Measurements from ENCODE around the gene SLC9A6. TPM values are rescaled to one million over a fixed set of nuclear protein-coding genes. Genes with fewer than 3 reads are reported as not detected.
A peak's percentile ranks its signal among the peaks of the same experiment; 100 is the strongest.

The SLC9A6 gene
- total RNA-seq (22.9 TPM), polyA plus RNA-seq (11.3 TPM)

- Histone ChIP-seq H3K4me1 (ENCODE audit: insufficient read depth) (no peaks in the 10 kb centered on the region), H3K4me3 (ENCODE audit: low read depth, low read length) (peak within 1 kb of the TSS; percentile 66), H3K27ac (ENCODE audit: low read depth) (peak within 1 kb of the TSS; percentile 79), H3K36me3 (ENCODE audit: insufficient read depth) (no peaks in the 10 kb centered on the region)
- no peak for DNase-seq (ENCODE audit: extremely low spot score)
- WGBS = under 1% methylated on average over 46 of the region's 68 CpGs
Measured at GRCh38 chrX:135985157-135985972, at the start of gene SLC9A6. SLC9A6 (plus strand) TSS chrX:135985435; CDS start chrX:135985659, 224 bp downstream.

GRCh38 chrX:135944486-135944885 lies 40.7 kb upstream of the SLC9A6 start:
- no peak overlapping the region for H3K27ac ChIP-seq (ENCODE audit: low read depth)
- no peak for DNase-seq (ENCODE audit: extremely low spot score)
- no peaks in the 10 kb centered on the region for H3K4me1 ChIP-seq (ENCODE audit: insufficient read depth)
- no peaks in the 10 kb centered on the region for H3K36me3 ChIP-seq (ENCODE audit: insufficient read depth)
- 92% methylated on average over 2 of the region's 2 CpGs for WGBS
- H3K4me3 ChIP-seq (ENCODE audit: low read depth, low read length) = no peak overlapping the region

- no peak for DNase-seq (ENCODE audit: extremely low spot score)
- H3K4me1 ChIP-seq (ENCODE audit: insufficient read depth) = no peaks in the 10 kb centered on the region
- WGBS = 93% methylated on average over 4 of the region's 4 CpGs
Measured at GRCh38 chrX:135951291-135951690, 33.9 kb upstream of the SLC9A6 start.

GRCh38 chrX:135973025-135973547 lies 12.1 kb upstream of the SLC9A6 start:
- DNase-seq (ENCODE audit: extremely low spot score) = no peak
- H3K4me3 ChIP-seq (ENCODE audit: low read depth, low read length) = peak overlapping the region; percentile 52
- peak overlapping the region; percentile 88 for H3K27ac ChIP-seq (ENCODE audit: low read depth)
- WGBS = under 1% methylated on average over 10 of the region's 10 CpGs
- no peaks in the 10 kb centered on the region for H3K36me3 ChIP-seq (ENCODE audit: insufficient read depth)
- H3K4me1 ChIP-seq (ENCODE audit: insufficient read depth) = no peaks in the 10 kb centered on the region

More at GRCh38 chrX:135951291-135951690, 33.9 kb upstream of the SLC9A6 start:
- Histone ChIP-seq H3K27ac (ENCODE audit: low read depth) (no peak overlapping the region), H3K4me3 (ENCODE audit: low read depth, low read length) (no peak overlapping the region), H3K36me3 (ENCODE audit: insufficient read depth) (no peaks in the 10 kb centered on the region)

- Histone ChIP-seq H3K4me3 (ENCODE audit: low read depth, low read length) (peak within 1 kb of the TSS; percentile 52), H3K4me1 (ENCODE audit: insufficient read depth) (no peaks in the 10 kb centered on the region), H3K36me3 (ENCODE audit: insufficient read depth) (no peaks in the 10 kb centered on the region), H3K27ac (ENCODE audit: low read depth) (peak within 1 kb of the TSS; percentile 88)
- peak; percentile 66 for DNase-seq (ENCODE audit: extremely low spot score)
- WGBS = under 1% methylated on average over 46 of the region's 65 CpGs
Measured at GRCh38 chrX:135973548-135974278, 11.5 kb upstream of the SLC9A6 start, which contains the start of gene MMGT1. MMGT1 (minus strand) TSS chrX:135973988; CDS start chrX:135973675, 313 bp downstream.

GRCh38 chrX:135974279-135974856 lies 10.9 kb upstream of the SLC9A6 start:
- H3K4me3 ChIP-seq (ENCODE audit: low read depth, low read length) = peak overlapping the region; percentile 39
- DNase-seq (ENCODE audit: extremely low spot score) = no peak
- H3K36me3 ChIP-seq (ENCODE audit: insufficient read depth) = no peaks in the 10 kb centered on the region
- WGBS = 2% methylated on average over 23 of the region's 32 CpGs
- H3K27ac ChIP-seq (ENCODE audit: low read depth) = no peak overlapping the region
- no peaks in the 10 kb centered on the region for H3K4me1 ChIP-seq (ENCODE audit: insufficient read depth)

- Histone ChIP-seq H3K4me1 (ENCODE audit: insufficient read depth) (no peaks in the 10 kb centered on the region), H3K4me3 (ENCODE audit: low read depth, low read length) (no peak overlapping the region), H3K36me3 (ENCODE audit: insufficient read depth) (no peaks in the 10 kb centered on the region), H3K27ac (ENCODE audit: low read depth) (no peak overlapping the region)
- 94% methylated on average over 1 of the region's 1 CpG for WGBS
- no peak for DNase-seq (ENCODE audit: extremely low spot score)
Measured at GRCh38 chrX:135975421-135975820, 9.8 kb upstream of the SLC9A6 start.

- Histone ChIP-seq H3K4me1 (ENCODE audit: insufficient read depth) (no peaks in the 10 kb centered on the region), H3K4me3 (ENCODE audit: low read depth, low read length) (no peak overlapping the region), H3K27ac (ENCODE audit: low read depth) (no peak overlapping the region), H3K36me3 (ENCODE audit: insufficient read depth) (no peaks in the 10 kb centered on the region)
- DNase-seq (ENCODE audit: extremely low spot score) = no peak
- WGBS = 64% methylated on average over 4 of the region's 4 CpGs
Measured at GRCh38 chrX:135977611-135978010, 7.6 kb upstream of the SLC9A6 start.

- WGBS = 86% methylated on average over 5 of the region's 5 CpGs
- H3K4me1 ChIP-seq (ENCODE audit: insufficient read depth) = no peaks in the 10 kb centered on the region
- no peaks in the 10 kb centered on the region for H3K36me3 ChIP-seq (ENCODE audit: insufficient read depth)
- H3K4me3 ChIP-seq (ENCODE audit: low read depth, low read length) = no peak overlapping the region
- no peak overlapping the region for H3K27ac ChIP-seq (ENCODE audit: low read depth)
- DNase-seq (ENCODE audit: extremely low spot score) = no peak
Measured at GRCh38 chrX:135981010-135981409, 4.2 kb upstream of the SLC9A6 start.

- H3K36me3 ChIP-seq (ENCODE audit: insufficient read depth) = no peaks in the 10 kb centered on the region
- H3K4me3 ChIP-seq (ENCODE audit: low read depth, low read length) = no peak overlapping the region
- no peaks in the 10 kb centered on the region for H3K4me1 ChIP-seq (ENCODE audit: insufficient read depth)
- no peak overlapping the region for H3K27ac ChIP-seq (ENCODE audit: low read depth)
- no peak for DNase-seq (ENCODE audit: extremely low spot score)
Measured at GRCh38 chrX:135981668-135982067, 3.6 kb upstream of the SLC9A6 start.

- no peak for DNase-seq (ENCODE audit: extremely low spot score)
- Histone ChIP-seq H3K36me3 (ENCODE audit: insufficient read depth) (no peaks in the 10 kb centered on the region), H3K4me3 (ENCODE audit: low read depth, low read length) (no peak overlapping the region), H3K27ac (ENCODE audit: low read depth) (no peak overlapping the region), H3K4me1 (ENCODE audit: insufficient read depth) (no peaks in the 10 kb centered on the region)
- 59% methylated on average over 1 of the region's 1 CpG for WGBS
Measured at GRCh38 chrX:135982860-135983259, 2.4 kb upstream of the SLC9A6 start.

- Histone ChIP-seq H3K27ac (ENCODE audit: low read depth) (no peak overlapping the region), H3K4me3 (ENCODE audit: low read depth, low read length) (no peak overlapping the region), H3K4me1 (ENCODE audit: insufficient read depth) (no peaks in the 10 kb centered on the region), H3K36me3 (ENCODE audit: insufficient read depth) (no peaks in the 10 kb centered on the region)
- 49% methylated on average over 2 of the region's 2 CpGs for WGBS
- DNase-seq (ENCODE audit: extremely low spot score) = no peak
Measured at GRCh38 chrX:135984256-135984655, 979 bp upstream of the SLC9A6 start.

- Histone ChIP-seq H3K27ac (ENCODE audit: low read depth) (peak overlapping the region; percentile 79), H3K4me1 (ENCODE audit: insufficient read depth) (no peaks in the 10 kb centered on the region), H3K4me3 (ENCODE audit: low read depth, low read length) (peak overlapping the region; percentile 66), H3K36me3 (ENCODE audit: insufficient read depth) (no peaks in the 10 kb centered on the region)
- WGBS = under 1% methylated on average over 7 of the region's 7 CpGs
- no peak for DNase-seq (ENCODE audit: extremely low spot score)
Measured at GRCh38 chrX:135984791-135985156, 461 bp upstream of the SLC9A6 start.

All from urinary bladder (tissue), 4 donors.